HCT116 (cell line): ENCODE measurements around the gene IP6K3. TPM values are rescaled to one million over a fixed set of nuclear protein-coding genes. Genes with fewer than 3 reads are reported as not detected.

ENCODE experiments used
- ATAC-seq: fragments of 200-7000 bp; cut with Tn5 transposase; 2 replicates; pipeline ENCODE4 v1.9.1; 2020; ENCODE audit warnings: mild to moderate bottlenecking, moderate library complexity
- BruUV-seq: library from RNA; stranded (reverse); fragments of 400-500 nt; replicated peaks from 2 replicates; lab custom pipeline; 2021; lab: Mats Ljungman, UMichigan
- CTCF ChIA-PET: fragments of 300-600 bp; sonication (Branson Sonifier 250); formaldehyde crosslinking; loops from one replicate; lab custom pipeline; 2021; ENCODE audit warnings: antibody characterized with exemption; lab: Charles Lee
- POLR2A ChIA-PET: fragments of 300-600, 350-600 bp; sonication (Branson Sonifier 250); formaldehyde crosslinking; loops from one replicate; lab custom pipeline; 2021; ENCODE audit warnings: antibody characterized with exemption; lab: Charles Lee
- RAD21 ChIA-PET, 2 experiments: fragments of 300-600 bp; sonication (Branson Sonifier 250); formaldehyde crosslinking; loops; one replicate each; lab custom pipeline; 2023; ENCODE audit warnings: low total read pairs in 2 of 2; ENCODE audit not compliant: uncharacterized antibody in 2 of 2, unreplicated experiment in 2 of 2, low non-redundant PET in 1 of 2; lab: Charles Lee
- DNase-seq: peaks from one replicate; pipeline ENCODE4 v3.0.0-alpha.2; 2010; ENCODE audit warnings: low read depth, low spot score
- H2AFZ ChIP-seq: fragments of 200-600 bp; shearing (Covaris generic), sonication (generic); 2 replicates; pipeline ENCODE4 v1.6.1; 2017; ENCODE audit warnings: low read depth, mixed run types, mixed read lengths, antibody characterized with exemption, low read length; ENCODE audit not compliant: poor library complexity, severe bottlenecking
- H3K27ac ChIP-seq: 2 replicates; pipeline ENCODE4 v1.5.1; 2012; ENCODE audit warnings: low read depth, low read length
- H3K27me3 ChIP-seq: fragments of 200-600 bp; sonication (generic); 2 replicates; pipeline ENCODE4 v1.6.1; 2016; ENCODE audit warnings: mixed run types, low read length, mixed read lengths; ENCODE audit not compliant: insufficient read depth
- H3K36me3 ChIP-seq, 2 experiments: fragments of 200-500 bp in 1 of 2; fragments of 200-600 bp in 1 of 2; sonication (Bioruptor generic) in 1 of 2; sonication (generic) in 1 of 2; 2 replicates each; pipeline versions ENCODE4 v1.5.1 to v1.6.1; 2014 to 2016; ENCODE audit warnings: low read length in 2 of 2, inconsistent platforms in 1 of 2, mixed read lengths in 1 of 2, mixed run types in 1 of 2; ENCODE audit not compliant: insufficient read depth in 2 of 2, control insufficient read depth in 1 of 2
- H3K4me1 ChIP-seq, 2 experiments: fragments of 200-600 bp in 1 of 2; sonication (generic) in 1 of 2; 2 replicates each; pipeline versions ENCODE4 v1.5.1 to v1.6.1; 2012 to 2017; ENCODE audit warnings: low read length in 2 of 2, inconsistent platforms in 1 of 2, mild to moderate bottlenecking in 1 of 2, mixed read lengths in 1 of 2, mixed run types in 1 of 2, moderate library complexity in 1 of 2; ENCODE audit not compliant: insufficient read depth in 2 of 2, control insufficient read depth in 1 of 2
- H3K4me2 ChIP-seq: fragments of 200-600 bp; sonication (generic); 2 replicates; pipeline ENCODE4 v1.6.1; 2017; ENCODE audit warnings: mixed run types, low read length, mixed read lengths
- H3K4me3 ChIP-seq, 2 experiments: fragments of 200-600 bp in 1 of 2; sonication (generic) in 1 of 2; replicated peaks in 1 of 2; 2 replicates each; pipeline ENCODE4 v1.5.1; 2011 to 2016; ENCODE audit warnings: low read length in 2 of 2, control low read depth in 1 of 2, low read depth in 1 of 2, mild to moderate bottlenecking in 1 of 2, mixed read lengths in 1 of 2, mixed run types in 1 of 2
- H3K79me2 ChIP-seq: fragments of 200-600 bp; sonication (generic); 2 replicates; pipeline ENCODE4 v1.6.1; 2017; ENCODE audit warnings: mild to moderate bottlenecking, mixed run types, low read length, moderate library complexity, mixed read lengths; ENCODE audit not compliant: insufficient read depth
- H3K9ac ChIP-seq: fragments of 200-600 bp; sonication (generic); 2 replicates; pipeline ENCODE4 v1.6.1; 2016; ENCODE audit warnings: low read length, mixed read lengths
- H3K9me2 ChIP-seq: fragments of 200-600 bp; sonication (generic), shearing (Covaris generic); 2 replicates; pipeline ENCODE4 v1.6.1; 2017; ENCODE audit warnings: mixed run types, mild to moderate bottlenecking, moderate library complexity; ENCODE audit not compliant: insufficient read depth
- H3K9me3 ChIP-seq, 2 experiments: fragments of 200-500 bp in 1 of 2; fragments of 200-600 bp in 1 of 2; sonication (Bioruptor generic) in 1 of 2; sonication (generic) in 1 of 2; 2 replicates each; pipeline ENCODE4 v1.6.1; 2014 to 2017; ENCODE audit warnings: low read length in 2 of 2, mixed read lengths in 2 of 2, inconsistent platforms in 1 of 2, low read depth in 1 of 2, mild to moderate bottlenecking in 1 of 2, mixed run types in 1 of 2, moderate library complexity in 1 of 2; ENCODE audit not compliant: control insufficient read depth in 1 of 2, insufficient read depth in 1 of 2
- H4K20me1 ChIP-seq: fragments of 200-600 bp; sonication (generic), shearing (Covaris generic); 2 replicates; pipeline ENCODE4 v1.6.1; 2017; ENCODE audit warnings: mixed run types, mild to moderate bottlenecking, moderate library complexity; ENCODE audit not compliant: insufficient read depth
- ELF1 ChIP-seq: IDR thresholded peaks from 2 replicates; pipeline ENCODE4 v1.6.1; 2012; ENCODE audit warnings: low read depth, borderline replicate concordance
- POLR2A ChIP-seq: IDR thresholded peaks from 2 replicates; pipeline ENCODE4 v1.7.0; 2011; ENCODE audit warnings: borderline replicate concordance; ENCODE audit not compliant: insufficient read depth, insufficient read length; ENCODE audit errors: extremely low read depth
- POLR2AphosphoS5 ChIP-seq: IDR thresholded peaks from 2 replicates; pipeline ENCODE4 v1.6.1; 2011; ENCODE audit warnings: mild to moderate bottlenecking, low read depth, low read length, moderate library complexity
- SRF ChIP-seq: IDR thresholded peaks from 2 replicates; pipeline ENCODE4 v1.6.1; 2012; ENCODE audit warnings: low read depth
- TCF7L2 ChIP-seq: IDR thresholded peaks from 2 replicates; pipeline ENCODE4 v1.7.0; 2011; ENCODE audit warnings: borderline replicate concordance, inconsistent platforms; ENCODE audit not compliant: insufficient read depth, insufficient read length; ENCODE audit errors: extremely low read depth
- ZNF274 ChIP-seq: fragments of 200-500 bp; sonication (Bioruptor generic); IDR thresholded peaks from 2 replicates; pipeline ENCODE4 v1.6.1; 2014; ENCODE audit warnings: mild to moderate bottlenecking, low read depth, low read length, inconsistent platforms
- intact Hi-C: fragments of 100-400 bp; cut with micrococcal nuclease; formaldehyde crosslinking; loops from 2 replicates; pipeline ENCODE4 v1.10.0; 2022
- total RNA-seq: library from RNA; stranded (reverse); gene quantifications from one replicate; pipeline ENCODE4 v1.2.1, GENCODE V29; 2021; ENCODE audit not compliant: unreplicated experiment
- TF ChIP-seq, protein P1 (sequence below), 3 experiments: fragments of 200-600 bp in 1 of 3; sonication (generic) in 1 of 3; IDR thresholded peaks in 2 of 3; conservative IDR thresholded peaks in 1 of 3; 2 replicates each; pipeline ENCODE4 v1.5.1; 2012 to 2017; ENCODE audit warnings: low read depth in 2 of 3, low read length in 2 of 3, antibody characterized with exemption in 1 of 3, borderline replicate concordance in 1 of 3, control low read depth in 1 of 3, mild to moderate bottlenecking in 1 of 3, mixed read lengths in 1 of 3, mixed run types in 1 of 3, moderate library complexity in 1 of 3; ENCODE audit not compliant: insufficient read depth in 1 of 3
- TF ChIP-seq, protein P2 (sequence below): IDR thresholded peaks from 2 replicates; pipeline ENCODE4 v1.6.1; 2012; ENCODE audit warnings: low read depth

Gene IP6K3
- total RNA-seq, 1 experiment from 2014 or later: not detected

DNA sequence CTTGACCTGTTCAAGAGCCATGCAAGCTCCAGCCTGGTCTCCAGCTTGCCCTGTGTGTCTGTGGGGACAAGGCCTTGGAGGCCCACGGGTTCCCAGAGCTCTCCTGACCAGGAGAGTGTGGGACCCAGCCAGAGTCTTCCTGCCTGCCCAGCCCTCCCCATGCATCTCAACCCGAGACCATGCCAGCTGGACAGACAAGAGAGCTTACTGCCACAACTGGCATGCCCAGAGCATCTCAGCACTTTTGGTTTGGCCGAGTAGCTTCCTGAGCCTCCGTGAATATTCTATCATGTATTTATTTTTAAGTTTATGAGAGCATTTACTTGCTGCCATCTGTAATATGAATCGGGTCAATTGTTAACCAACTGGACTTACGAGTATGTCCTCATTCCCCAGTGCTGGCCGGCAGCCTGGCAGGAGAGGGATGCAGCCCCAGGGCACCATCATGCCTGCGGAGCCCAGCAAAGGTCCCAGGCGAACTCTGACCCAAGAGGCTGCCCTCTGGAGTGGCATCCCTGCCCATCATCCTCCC, 14.9 kb downstream of the IP6K3 start:
- Histone ChIP-seq H4K20me1 (no peaks in the 10 kb centered on the region), H3K27me3 (no peaks in the 10 kb centered on the region), H3K36me3 (no peaks in the 10 kb centered on the region), H2AFZ (no peak overlapping the region), H3K9ac (no peak overlapping the region), H3K4me3 (no peak overlapping the region), H3K4me2 (no peak overlapping the region), H3K4me1 (peaks cover 0 to 10% of the 10 kb centered on the region in 2 experiments; a peak in 2 of 4 replicates)
- no peak for DNase-seq
- RAD21 ChIA-PET: no interaction called here
- BruUV-seq: no TSS peak
- intact Hi-C loops: no loop called here
- TF ChIP-seq POLR2AphosphoS5 (no peak), POLR2A (no peak), ZNF274 (no peak), TCF7L2 (no peak), SRF (no peak), ELF1 (no peak)
- TF ChIP-seq, protein P1, sequence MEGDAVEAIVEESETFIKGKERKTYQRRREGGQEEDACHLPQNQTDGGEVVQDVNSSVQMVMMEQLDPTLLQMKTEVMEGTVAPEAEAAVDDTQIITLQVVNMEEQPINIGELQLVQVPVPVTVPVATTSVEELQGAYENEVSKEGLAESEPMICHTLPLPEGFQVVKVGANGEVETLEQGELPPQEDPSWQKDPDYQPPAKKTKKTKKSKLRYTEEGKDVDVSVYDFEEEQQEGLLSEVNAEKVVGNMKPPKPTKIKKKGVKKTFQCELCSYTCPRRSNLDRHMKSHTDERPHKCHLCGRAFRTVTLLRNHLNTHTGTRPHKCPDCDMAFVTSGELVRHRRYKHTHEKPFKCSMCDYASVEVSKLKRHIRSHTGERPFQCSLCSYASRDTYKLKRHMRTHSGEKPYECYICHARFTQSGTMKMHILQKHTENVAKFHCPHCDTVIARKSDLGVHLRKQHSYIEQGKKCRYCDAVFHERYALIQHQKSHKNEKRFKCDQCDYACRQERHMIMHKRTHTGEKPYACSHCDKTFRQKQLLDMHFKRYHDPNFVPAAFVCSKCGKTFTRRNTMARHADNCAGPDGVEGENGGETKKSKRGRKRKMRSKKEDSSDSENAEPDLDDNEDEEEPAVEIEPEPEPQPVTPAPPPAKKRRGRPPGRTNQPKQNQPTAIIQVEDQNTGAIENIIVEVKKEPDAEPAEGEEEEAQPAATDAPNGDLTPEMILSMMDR (IDR thresholded peaks at IDR 0.05 in 2 of 3, conservative IDR thresholded peaks at IDR 0.05 in 1 of 3; ENCODE audit: borderline replicate concordance in 1 of 3, insufficient read depth in 1 of 3, low read depth in 2 of 3, low read length in 2 of 3): no peak
- TF ChIP-seq, protein P2, sequence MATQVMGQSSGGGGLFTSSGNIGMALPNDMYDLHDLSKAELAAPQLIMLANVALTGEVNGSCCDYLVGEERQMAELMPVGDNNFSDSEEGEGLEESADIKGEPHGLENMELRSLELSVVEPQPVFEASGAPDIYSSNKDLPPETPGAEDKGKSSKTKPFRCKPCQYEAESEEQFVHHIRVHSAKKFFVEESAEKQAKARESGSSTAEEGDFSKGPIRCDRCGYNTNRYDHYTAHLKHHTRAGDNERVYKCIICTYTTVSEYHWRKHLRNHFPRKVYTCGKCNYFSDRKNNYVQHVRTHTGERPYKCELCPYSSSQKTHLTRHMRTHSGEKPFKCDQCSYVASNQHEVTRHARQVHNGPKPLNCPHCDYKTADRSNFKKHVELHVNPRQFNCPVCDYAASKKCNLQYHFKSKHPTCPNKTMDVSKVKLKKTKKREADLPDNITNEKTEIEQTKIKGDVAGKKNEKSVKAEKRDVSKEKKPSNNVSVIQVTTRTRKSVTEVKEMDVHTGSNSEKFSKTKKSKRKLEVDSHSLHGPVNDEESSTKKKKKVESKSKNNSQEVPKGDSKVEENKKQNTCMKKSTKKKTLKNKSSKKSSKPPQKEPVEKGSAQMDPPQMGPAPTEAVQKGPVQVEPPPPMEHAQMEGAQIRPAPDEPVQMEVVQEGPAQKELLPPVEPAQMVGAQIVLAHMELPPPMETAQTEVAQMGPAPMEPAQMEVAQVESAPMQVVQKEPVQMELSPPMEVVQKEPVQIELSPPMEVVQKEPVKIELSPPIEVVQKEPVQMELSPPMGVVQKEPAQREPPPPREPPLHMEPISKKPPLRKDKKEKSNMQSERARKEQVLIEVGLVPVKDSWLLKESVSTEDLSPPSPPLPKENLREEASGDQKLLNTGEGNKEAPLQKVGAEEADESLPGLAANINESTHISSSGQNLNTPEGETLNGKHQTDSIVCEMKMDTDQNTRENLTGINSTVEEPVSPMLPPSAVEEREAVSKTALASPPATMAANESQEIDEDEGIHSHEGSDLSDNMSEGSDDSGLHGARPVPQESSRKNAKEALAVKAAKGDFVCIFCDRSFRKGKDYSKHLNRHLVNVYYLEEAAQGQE: no peak
- TF ChIP-seq, all 23 proteins: peak for 0
- ChIA-PET CTCF (interaction anchor here (0.9 kb wide), 1 partner anchor 21 kb away, joined by 3 read pairs; the partner anchor contains the start of gene UQCC2), POLR2A (no interaction called here)
- no peaks in the 10 kb centered on the region for H3K79me2 ChIP-seq
- H3K9me2 ChIP-seq: no peaks in the 10 kb centered on the region
- H3K27ac ChIP-seq: no peak overlapping the region
- H3K9me3 ChIP-seq: no peaks in the 10 kb centered on the region
- no peak for ATAC-seq
